Pulmonary artery endothelial cell (primary cell): Measurements from ENCODE around the gene NYAP2. TPM values are rescaled to one million over a fixed set of nuclear protein-coding genes. Genes with fewer than 3 reads are reported as not detected.

ENCODE experiments used
- DNase-seq: peaks from one replicate; pipeline ENCODE4 v3.0.0-alpha.2; 2011; ENCODE audit warnings: low read depth, low spot score
- total RNA-seq: library from RNA; depleted of rRNA; stranded (reverse); fragments of >200 nt; gene quantifications from 2 replicates; pipeline ENCODE4 v1.2.3, GENCODE V29; 2014

The NYAP2 gene
- total RNA-seq, 1 donor from 2014 or later = not detected

DNA sequence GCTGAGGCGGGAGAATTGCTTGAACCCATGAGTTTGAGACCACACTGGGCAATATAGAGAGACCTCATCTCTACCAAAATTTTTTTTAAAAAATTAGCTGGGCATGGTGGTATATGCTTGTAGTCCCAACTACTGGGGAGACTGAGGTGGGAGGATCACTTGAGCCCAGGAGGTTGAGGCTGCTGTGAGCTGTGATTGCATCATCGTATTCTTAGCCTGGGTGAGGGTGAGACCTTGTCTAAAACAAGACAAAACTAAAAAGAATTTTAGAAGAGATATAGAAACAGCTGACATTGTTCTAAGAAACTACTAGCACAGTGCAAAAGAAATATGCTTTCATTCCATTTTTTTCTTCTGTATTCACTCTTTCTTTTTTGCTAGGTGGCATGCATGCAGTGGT is 298.4 kb downstream of the NYAP2 start:
- no peak for DNase-seq
